ENCODE results near the gene MYH6. TPM values are rescaled to one million over a fixed set of nuclear protein-coding genes. Genes with fewer than 3 reads are reported as not detected.

Gene MYH6
- total RNA-seq, 6 donors from 2014 or later: not detected

DNA sequence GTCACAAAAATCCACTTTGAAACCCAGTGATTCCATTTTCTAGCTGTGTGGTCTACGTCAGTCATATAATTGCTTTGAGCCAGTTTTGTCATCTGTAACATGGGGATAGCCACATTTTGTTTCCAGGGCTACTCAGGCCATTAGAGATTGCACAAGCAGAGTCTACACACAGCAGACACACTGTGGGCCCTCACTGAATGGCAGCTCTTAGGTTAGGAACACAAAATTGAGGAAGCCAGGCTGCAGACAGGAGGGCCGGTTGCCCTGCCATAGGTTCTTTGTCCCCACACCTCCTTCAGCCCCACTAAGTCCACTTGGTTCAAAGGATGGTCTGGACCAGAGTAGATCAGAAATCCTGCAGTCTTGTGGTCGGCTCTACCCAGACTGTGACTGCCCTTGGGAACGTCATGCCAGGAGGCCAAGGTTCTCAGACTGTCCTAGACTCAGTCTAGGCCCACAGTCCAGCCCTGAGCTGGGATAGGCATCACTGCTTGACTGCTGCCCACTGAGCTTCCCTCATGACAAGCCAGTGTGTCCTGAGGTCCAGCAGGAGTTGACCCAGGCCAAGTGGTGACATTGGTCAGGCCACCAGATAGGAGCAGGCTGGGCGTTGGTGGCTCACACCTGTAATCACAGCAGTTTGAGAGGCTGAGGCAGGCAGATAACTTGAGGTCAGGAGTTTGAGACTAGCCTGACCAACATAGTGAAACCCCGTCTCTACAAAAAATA, 31.2 kb upstream of the MYH6 start:
- no peak for ATAC-seq (ENCODE audit: low FRiP score in 2 of 2)
- Histone ChIP-seq H3K4me1 (no peaks in the 10 kb centered on the region), H3K27me3 (no peaks in the 10 kb centered on the region), H3K9me3 (no peaks in the 10 kb centered on the region), H3K4me3 (no peak overlapping the region), H3K36me3 (no peaks in the 10 kb centered on the region), H3K27ac (no peak overlapping the region)
- peak in 1 of 2 donors; percentile 19 for DNase-seq
- TF ChIP-seq POLR2AphosphoS5 (IDR thresholded peaks at IDR 0.05) (no peak), EP300 (IDR thresholded peaks at IDR 0.05) (no peak)
- 76 to 86% methylated on average over 4 to 6 of the region's 6 CpGs for WGBS, 2 donors

DNA sequence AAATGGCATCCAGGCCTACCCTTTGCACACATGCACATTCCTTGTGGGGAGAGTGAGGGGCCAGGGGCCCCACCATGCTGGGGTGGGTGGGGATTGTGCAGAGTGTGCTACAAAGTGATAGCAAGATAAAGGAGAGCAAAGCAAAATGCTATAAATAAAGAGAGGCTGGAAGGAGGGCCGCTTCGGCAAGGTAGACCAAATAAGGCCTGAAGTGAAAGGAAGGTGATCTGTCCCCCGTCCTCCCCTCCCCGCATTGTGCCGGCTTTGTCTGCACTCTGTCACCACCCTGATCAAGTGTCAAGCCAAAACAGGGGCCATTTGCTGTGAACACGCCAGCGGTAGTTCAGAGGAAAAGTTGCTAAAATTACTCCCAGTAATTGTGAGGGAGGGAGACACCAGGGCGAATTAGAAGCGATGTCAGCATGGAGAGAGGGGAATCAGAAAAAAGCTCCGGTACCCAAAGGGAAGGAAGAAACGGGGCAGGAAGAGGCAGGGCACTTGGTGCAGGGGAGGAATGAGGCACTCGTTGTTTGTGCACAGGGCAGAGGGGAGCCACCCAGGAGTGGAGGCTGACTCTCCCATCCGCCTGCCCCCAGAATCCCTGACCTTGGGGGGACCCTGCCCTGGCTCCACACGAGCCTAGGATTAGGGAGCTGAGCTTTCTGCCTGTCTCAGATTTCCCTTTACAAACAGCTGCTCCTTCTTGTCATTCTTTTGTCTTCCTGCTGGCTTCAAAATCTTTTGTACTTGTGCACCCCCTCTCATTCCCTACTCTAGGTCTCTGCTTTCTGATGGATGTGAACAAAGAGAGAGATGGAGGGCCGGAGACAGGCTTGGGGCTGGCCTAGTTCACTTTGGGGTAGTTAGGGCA, 30.3 kb upstream of the MYH6 start:
- no peaks in the 10 kb centered on the region for H3K9me3 ChIP-seq
- TF ChIP-seq, protein P1, sequence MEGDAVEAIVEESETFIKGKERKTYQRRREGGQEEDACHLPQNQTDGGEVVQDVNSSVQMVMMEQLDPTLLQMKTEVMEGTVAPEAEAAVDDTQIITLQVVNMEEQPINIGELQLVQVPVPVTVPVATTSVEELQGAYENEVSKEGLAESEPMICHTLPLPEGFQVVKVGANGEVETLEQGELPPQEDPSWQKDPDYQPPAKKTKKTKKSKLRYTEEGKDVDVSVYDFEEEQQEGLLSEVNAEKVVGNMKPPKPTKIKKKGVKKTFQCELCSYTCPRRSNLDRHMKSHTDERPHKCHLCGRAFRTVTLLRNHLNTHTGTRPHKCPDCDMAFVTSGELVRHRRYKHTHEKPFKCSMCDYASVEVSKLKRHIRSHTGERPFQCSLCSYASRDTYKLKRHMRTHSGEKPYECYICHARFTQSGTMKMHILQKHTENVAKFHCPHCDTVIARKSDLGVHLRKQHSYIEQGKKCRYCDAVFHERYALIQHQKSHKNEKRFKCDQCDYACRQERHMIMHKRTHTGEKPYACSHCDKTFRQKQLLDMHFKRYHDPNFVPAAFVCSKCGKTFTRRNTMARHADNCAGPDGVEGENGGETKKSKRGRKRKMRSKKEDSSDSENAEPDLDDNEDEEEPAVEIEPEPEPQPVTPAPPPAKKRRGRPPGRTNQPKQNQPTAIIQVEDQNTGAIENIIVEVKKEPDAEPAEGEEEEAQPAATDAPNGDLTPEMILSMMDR (IDR thresholded peaks at IDR 0.05): no peak
- TF ChIP-seq EP300 (IDR thresholded peaks at IDR 0.05) (no peak), POLR2A (IDR thresholded peaks at IDR 0.05) (no peak), POLR2AphosphoS5 (IDR thresholded peaks at IDR 0.05) (no peak)
- H3K36me3 ChIP-seq: no peaks in the 10 kb centered on the region
- no peak for ATAC-seq (ENCODE audit: low FRiP score in 2 of 2)
- no peak overlapping the region for H3K27ac ChIP-seq
- no peak for DNase-seq
- H3K4me3 ChIP-seq: no peak overlapping the region
- WGBS, 2 donors: 53 to 54% methylated on average over 15 of the region's 15 CpGs
- H3K27me3 ChIP-seq: no peaks in the 10 kb centered on the region
- H3K4me1 ChIP-seq: no peaks in the 10 kb centered on the region

DNA sequence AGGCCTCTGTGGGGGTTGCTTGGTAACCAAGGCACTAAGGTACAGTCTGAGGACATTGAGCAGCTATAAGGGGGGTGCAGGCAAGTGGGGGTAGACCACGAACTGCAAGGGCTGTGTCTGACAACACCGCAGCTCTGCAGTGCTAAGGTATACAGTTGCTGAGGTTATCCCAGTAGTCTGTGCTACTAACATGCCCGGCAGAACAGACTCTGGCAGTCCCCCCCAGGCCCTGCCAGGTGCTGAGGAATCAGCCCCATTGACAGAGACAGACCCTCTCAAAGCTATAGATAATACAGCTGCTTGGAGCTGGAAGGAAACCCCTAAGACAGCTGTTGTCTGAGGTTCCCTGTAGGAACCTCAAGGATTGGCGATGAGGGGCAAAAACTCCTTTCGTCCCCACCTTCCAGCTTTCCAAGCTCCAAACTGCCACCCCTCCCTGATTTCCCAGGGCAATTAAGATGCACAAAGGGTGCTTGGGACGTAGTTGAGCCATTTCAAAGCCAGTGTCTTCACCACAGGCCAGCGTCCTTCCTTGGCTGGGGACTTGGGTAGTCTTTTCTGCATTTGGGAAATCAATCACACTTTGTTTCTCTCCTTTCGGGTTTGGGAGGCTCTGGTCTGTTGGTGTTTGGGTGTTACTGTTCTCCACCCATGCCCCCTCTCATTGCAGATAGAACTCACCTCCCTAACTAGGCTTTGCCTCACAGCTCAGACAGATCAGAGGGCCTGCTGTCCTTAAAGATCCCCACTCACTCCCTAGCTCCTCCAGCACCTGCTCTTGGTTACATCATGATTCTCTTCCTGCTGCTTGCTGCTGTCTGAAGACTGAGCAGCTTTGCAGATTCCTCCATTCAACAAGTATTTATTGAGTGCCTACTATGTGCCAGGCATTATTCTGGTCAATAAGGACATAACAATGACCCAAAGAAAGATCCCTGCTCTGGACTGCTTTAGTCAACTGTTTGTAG, 29.3 kb upstream of the MYH6 start:
- Histone ChIP-seq H3K27me3 (no peaks in the 10 kb centered on the region), H3K9me3 (no peaks in the 10 kb centered on the region), H3K4me3 (no peak overlapping the region), H3K36me3 (no peaks in the 10 kb centered on the region), H3K4me1 (no peaks in the 10 kb centered on the region), H3K27ac (no peak overlapping the region)
- ATAC-seq (ENCODE audit: low FRiP score in 2 of 2): no peak
- peak in 1 of 2 donors; percentile 18 for DNase-seq
- TF ChIP-seq POLR2AphosphoS5 (IDR thresholded peaks at IDR 0.05): no peak
- no peak for TF ChIP-seq POLR2A (IDR thresholded peaks at IDR 0.05)
- TF ChIP-seq, protein P1 (IDR thresholded peaks at IDR 0.05): no peak
- TF ChIP-seq EP300 (IDR thresholded peaks at IDR 0.05): no peak
- WGBS, 2 donors: 85 to 86% methylated on average over 6 to 8 of the region's 8 CpGs

DNA sequence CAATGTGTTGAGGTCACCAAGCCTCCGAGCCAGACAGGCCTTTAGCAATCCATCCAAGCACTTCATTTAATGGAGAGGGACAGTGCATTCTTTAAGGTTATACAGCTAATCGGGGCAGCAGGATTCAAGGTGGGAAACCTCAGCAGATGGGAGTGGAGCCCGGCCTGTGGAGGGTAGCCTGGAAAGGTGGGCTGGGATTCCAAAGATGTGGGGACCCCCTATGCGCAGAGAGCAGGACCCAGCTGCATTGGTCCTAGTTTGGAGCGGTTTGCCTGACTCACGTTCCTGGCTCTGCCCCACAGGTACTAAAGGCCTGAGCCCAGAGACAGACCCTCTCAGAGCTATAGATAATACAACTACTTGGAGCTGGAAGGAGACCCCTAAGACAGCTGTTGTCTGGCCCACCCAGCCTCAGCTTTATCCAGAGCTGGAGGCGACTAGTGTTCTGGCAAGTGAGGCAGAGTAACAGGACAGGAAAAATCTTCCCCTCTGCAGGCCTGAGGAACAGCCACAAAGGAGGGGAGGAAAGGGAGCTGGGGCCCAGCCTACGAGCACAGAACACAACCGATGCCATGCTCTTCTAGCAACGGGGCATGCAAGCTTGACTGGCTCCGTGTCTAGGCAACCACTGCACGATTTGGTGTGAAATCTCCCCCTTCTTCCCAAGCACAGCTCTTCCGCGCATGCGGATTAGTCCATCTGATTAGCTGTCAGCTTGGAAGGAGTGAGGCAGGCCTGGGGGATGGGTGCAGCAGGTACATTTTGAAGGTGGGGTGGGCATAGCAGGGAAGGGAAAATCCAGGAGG, 28.5 kb upstream of the MYH6 start:
- no peak for TF ChIP-seq EP300 (IDR thresholded peaks at IDR 0.05)
- TF ChIP-seq POLR2AphosphoS5 (IDR thresholded peaks at IDR 0.05): no peak
- TF ChIP-seq, protein P1 (IDR thresholded peaks at IDR 0.05): no peak
- TF ChIP-seq POLR2A (IDR thresholded peaks at IDR 0.05): no peak
- no peak overlapping the region for H3K27ac ChIP-seq
- 69 to 77% methylated on average over 8 to 15 of the region's 15 CpGs for WGBS, 2 donors
- H3K4me1 ChIP-seq: no peaks in the 10 kb centered on the region
- no peaks in the 10 kb centered on the region for H3K27me3 ChIP-seq
- no peaks in the 10 kb centered on the region for H3K36me3 ChIP-seq
- no peaks in the 10 kb centered on the region for H3K9me3 ChIP-seq
- H3K4me3 ChIP-seq: no peak overlapping the region
- ATAC-seq (ENCODE audit: low FRiP score in 2 of 2): no peak
- no peak for DNase-seq

Data from upper lobe of left lung (tissue), 6 donors.